Uterus (tissue), 2 donors: ENCODE data around the gene NUP42.

Experiments used
- POLR2A ChIP-seq, 2 donors: fragments of 450-650 bp; IDR thresholded peaks; one replicate each; pipeline ENCODE4 v1.6.1; 2016; ENCODE audit warnings: antibody characterized with exemption in 2 of 2, mild to moderate bottlenecking in 1 of 2, moderate library complexity in 1 of 2
- TF ChIP-seq, protein P1 (sequence below), 4 experiments: fragments of 200-600 bp in 2 of 4; fragments of 450-650 bp in 2 of 4; sonication (generic) in 2 of 4; IDR thresholded peaks; one replicate each; pipeline ENCODE4 v1.5.1; 2016 to 2019; ENCODE audit warnings: antibody characterized with exemption in 4 of 4, mild to moderate bottlenecking in 2 of 4, moderate library complexity in 1 of 4

DNA sequence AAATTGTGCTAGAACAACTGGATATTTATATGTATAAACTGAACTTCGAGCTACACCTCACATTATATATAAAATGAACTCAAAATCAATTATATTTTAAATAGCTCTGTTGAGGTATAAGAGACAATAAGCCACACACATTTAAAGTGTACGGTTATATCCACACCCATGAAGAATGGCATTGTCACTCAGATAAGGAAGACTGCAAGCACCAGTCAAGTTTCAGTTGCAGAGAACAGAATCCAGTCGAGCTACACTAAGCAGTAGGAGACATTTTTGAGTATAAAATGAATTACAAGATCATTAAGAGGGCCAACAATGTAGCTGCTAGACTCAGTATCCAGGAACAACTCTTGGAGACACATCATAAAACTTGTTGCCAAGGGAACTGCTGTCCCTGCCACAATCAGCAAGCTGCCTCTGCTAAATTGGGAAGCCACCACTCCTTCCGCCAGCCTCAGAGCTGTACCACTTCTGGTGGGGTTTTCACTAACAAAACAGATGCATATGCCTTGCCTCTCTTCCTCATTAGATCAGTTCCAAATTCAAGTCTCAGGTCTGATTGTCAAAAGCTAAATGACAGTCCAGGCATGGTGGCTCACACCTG, 45.1 kb downstream of the NUP42 start:
- no peak for TF ChIP-seq POLR2A (IDR thresholded peaks at IDR 0.05)
- TF ChIP-seq, protein P1, sequence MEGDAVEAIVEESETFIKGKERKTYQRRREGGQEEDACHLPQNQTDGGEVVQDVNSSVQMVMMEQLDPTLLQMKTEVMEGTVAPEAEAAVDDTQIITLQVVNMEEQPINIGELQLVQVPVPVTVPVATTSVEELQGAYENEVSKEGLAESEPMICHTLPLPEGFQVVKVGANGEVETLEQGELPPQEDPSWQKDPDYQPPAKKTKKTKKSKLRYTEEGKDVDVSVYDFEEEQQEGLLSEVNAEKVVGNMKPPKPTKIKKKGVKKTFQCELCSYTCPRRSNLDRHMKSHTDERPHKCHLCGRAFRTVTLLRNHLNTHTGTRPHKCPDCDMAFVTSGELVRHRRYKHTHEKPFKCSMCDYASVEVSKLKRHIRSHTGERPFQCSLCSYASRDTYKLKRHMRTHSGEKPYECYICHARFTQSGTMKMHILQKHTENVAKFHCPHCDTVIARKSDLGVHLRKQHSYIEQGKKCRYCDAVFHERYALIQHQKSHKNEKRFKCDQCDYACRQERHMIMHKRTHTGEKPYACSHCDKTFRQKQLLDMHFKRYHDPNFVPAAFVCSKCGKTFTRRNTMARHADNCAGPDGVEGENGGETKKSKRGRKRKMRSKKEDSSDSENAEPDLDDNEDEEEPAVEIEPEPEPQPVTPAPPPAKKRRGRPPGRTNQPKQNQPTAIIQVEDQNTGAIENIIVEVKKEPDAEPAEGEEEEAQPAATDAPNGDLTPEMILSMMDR (IDR thresholded peaks at IDR 0.05) = no peak
